Keratinocyte (primary cell): ENCODE data around the gene ADAMTS7.

ENCODE experiments used
- CTCF ChIP-seq, 3 experiments: IDR thresholded peaks in 1 of 3; conservative IDR thresholded peaks in 1 of 3; optimal IDR thresholded peaks in 1 of 3; 2 replicates in 2 of 3; 3 replicates in 1 of 3; pipeline versions ENCODE3 to v1.5.1; 2011; ENCODE audit warnings: low read length in 3 of 3, mild to moderate bottlenecking in 3 of 3, moderate library complexity in 2 of 3, control low read depth in 1 of 3, inconsistent platforms in 1 of 3; ENCODE audit not compliant: insufficient read depth in 2 of 3; ENCODE audit errors: extremely low read depth in 1 of 3
- EZH2 ChIP-seq: IDR thresholded peaks from one replicate; pipeline ENCODE4 v1.6.1; 2012; ENCODE audit warnings: inconsistent platforms, mild to moderate bottlenecking, low read length, moderate library complexity

- TF ChIP-seq CTCF (optimal IDR thresholded peaks at IDR 0.05 in 1 of 3, IDR thresholded peaks at IDR 0.05 in 1 of 3, conservative IDR thresholded peaks at IDR 0.05 in 1 of 3; ENCODE audit: extremely low read depth in 1 of 3, insufficient read depth in 2 of 3, low read length in 3 of 3) (no peak), EZH2 (peak; percentile 38)
These were observed 19.4 kb upstream of the ADAMTS7 start for GRCh38 chr15:78830514-78831228.
